HCT116 (cell line): ENCODE data around the gene PTDSS2.

Experiments used
- POLR2AphosphoS5 ChIP-seq: IDR thresholded peaks from 2 replicates; pipeline ENCODE4 v1.6.1; 2011; ENCODE audit warnings: mild to moderate bottlenecking, low read depth, low read length, moderate library complexity
- SRF ChIP-seq: IDR thresholded peaks from 2 replicates; pipeline ENCODE4 v1.6.1; 2012; ENCODE audit warnings: low read depth
- TCF7L2 ChIP-seq: IDR thresholded peaks from 2 replicates; pipeline ENCODE4 v1.7.0; 2011; ENCODE audit warnings: borderline replicate concordance, inconsistent platforms; ENCODE audit not compliant: insufficient read depth, insufficient read length; ENCODE audit errors: extremely low read depth
- YY1 ChIP-seq: IDR thresholded peaks from 2 replicates; pipeline ENCODE4 v1.6.1; 2011; ENCODE audit warnings: low read length, low read depth, moderate library complexity, mild to moderate bottlenecking; ENCODE audit not compliant: insufficient replicate concordance; ENCODE audit errors: extremely low read depth
- TF ChIP-seq, protein P1 (sequence below), 3 experiments: fragments of 200-600 bp in 1 of 3; sonication (generic) in 1 of 3; IDR thresholded peaks in 2 of 3; conservative IDR thresholded peaks in 1 of 3; 2 replicates each; pipeline ENCODE4 v1.5.1; 2012 to 2017; ENCODE audit warnings: low read depth in 2 of 3, low read length in 2 of 3, antibody characterized with exemption in 1 of 3, borderline replicate concordance in 1 of 3, control low read depth in 1 of 3, mild to moderate bottlenecking in 1 of 3, mixed read lengths in 1 of 3, mixed run types in 1 of 3, moderate library complexity in 1 of 3; ENCODE audit not compliant: insufficient read depth in 1 of 3

DNA sequence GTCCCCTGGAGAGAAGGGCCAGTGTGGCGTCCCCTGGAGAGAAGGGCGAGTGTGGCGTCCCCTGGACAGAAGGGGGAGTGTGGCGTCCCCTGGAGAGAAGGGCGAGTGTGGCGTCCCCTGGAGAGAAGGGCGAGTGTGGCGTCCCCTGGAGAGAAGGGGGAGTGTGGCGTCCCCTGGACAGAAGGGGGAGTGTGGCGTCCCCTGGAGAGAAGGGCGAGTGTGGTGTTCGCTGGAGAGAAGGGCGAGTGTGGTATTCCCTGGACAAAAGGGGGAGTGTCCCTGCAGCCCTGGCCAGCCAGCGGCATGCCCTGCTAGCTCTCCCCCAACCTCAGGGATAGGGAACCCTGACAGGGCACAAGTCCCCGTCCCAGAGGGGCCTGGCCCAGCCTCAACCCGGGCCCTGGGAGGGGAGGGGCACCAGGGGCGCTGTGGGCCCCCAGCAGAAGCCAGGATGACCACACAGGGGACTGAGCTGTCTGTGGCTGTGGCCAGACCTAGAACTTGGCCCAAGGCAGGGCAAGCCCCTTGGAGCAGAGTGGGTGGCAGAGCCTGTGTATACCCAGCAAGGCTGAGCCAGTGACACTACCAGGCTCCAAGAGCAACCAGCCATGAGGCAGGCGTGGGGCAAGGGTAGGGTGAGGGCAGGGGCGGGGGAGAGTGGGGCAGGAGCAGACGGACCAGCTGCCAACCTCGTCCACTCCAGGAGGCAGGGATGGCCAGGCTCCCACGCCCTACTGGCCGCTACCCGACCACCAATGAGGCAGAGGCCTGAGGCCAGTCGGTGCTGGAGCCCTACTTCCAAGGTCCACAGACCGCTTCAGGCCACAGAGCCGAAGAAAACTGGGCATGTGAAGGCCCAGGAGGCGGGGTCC lies 81.1 kb downstream of the PTDSS2 start:
- TF ChIP-seq, protein P1, sequence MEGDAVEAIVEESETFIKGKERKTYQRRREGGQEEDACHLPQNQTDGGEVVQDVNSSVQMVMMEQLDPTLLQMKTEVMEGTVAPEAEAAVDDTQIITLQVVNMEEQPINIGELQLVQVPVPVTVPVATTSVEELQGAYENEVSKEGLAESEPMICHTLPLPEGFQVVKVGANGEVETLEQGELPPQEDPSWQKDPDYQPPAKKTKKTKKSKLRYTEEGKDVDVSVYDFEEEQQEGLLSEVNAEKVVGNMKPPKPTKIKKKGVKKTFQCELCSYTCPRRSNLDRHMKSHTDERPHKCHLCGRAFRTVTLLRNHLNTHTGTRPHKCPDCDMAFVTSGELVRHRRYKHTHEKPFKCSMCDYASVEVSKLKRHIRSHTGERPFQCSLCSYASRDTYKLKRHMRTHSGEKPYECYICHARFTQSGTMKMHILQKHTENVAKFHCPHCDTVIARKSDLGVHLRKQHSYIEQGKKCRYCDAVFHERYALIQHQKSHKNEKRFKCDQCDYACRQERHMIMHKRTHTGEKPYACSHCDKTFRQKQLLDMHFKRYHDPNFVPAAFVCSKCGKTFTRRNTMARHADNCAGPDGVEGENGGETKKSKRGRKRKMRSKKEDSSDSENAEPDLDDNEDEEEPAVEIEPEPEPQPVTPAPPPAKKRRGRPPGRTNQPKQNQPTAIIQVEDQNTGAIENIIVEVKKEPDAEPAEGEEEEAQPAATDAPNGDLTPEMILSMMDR (IDR thresholded peaks at IDR 0.05 in 2 of 3, conservative IDR thresholded peaks at IDR 0.05 in 1 of 3; ENCODE audit: borderline replicate concordance in 1 of 3, insufficient read depth in 1 of 3, low read depth in 2 of 3, low read length in 2 of 3), result no peak
- TF ChIP-seq YY1, result no peak
- TF ChIP-seq POLR2AphosphoS5, result no peak
- no peak for TF ChIP-seq SRF
- no peak for TF ChIP-seq TCF7L2
